Stimulated activated CD8-positive, alpha-beta memory T cell treated with anti-CD3 and anti-CD28 coated beads, Interleukin-7, amount 100 ng/mL, for 48 hours (primary cell): ENCODE measurements around the gene PDE4D.

ENCODE experiments used
- DNase-seq, 2 donors: peaks; one replicate each; pipeline ENCODE4 v3.0.0-alpha.2; 2020; ENCODE audit warnings: low read depth in 1 of 2; ENCODE audit errors: extremely low read depth in 1 of 2

Gene PDE4D

GRCh38 chr5:59840200-59840601, 53.3 kb downstream of the PDE4D start:
- DNase-seq, result no peak

GRCh38 chr5:59838989-59839388, 54.5 kb downstream of the PDE4D start:
- no peak for DNase-seq

- no peak for DNase-seq
These were observed 55.5 kb downstream of the PDE4D start for GRCh38 chr5:59838067-59838466.

- no peak for DNase-seq
These were observed 56.5 kb downstream of the PDE4D start for GRCh38 chr5:59837071-59837470.

- DNase-seq, result no peak
These were observed 57.7 kb downstream of the PDE4D start for GRCh38 chr5:59835800-59836199.

- DNase-seq, result no peak
These were observed 60.1 kb downstream of the PDE4D start for GRCh38 chr5:59833448-59833847.

GRCh38 chr5:59832577-59833301, 60.8 kb downstream of the PDE4D start:
- no peak for DNase-seq

GRCh38 chr5:59831326-59832010, 62.1 kb downstream of the PDE4D start:
- no peak for DNase-seq

- no peak for DNase-seq
These were observed 62.9 kb downstream of the PDE4D start for GRCh38 chr5:59830536-59831200.

- no peak for DNase-seq
These were observed 63.6 kb downstream of the PDE4D start for GRCh38 chr5:59829922-59830321.

GRCh38 chr5:59829386-59829785, 64.1 kb downstream of the PDE4D start:
- no peak for DNase-seq

GRCh38 chr5:59828623-59829022, 64.9 kb downstream of the PDE4D start:
- no peak for DNase-seq

GRCh38 chr5:59826996-59827395, 66.5 kb downstream of the PDE4D start:
- DNase-seq, result no peak

GRCh38 chr5:59823420-59823819, 70.1 kb downstream of the PDE4D start:
- DNase-seq, result no peak

GRCh38 chr5:59819806-59820205, 73.7 kb downstream of the PDE4D start:
- no peak for DNase-seq

- no peak for DNase-seq
These were observed 76.0 kb downstream of the PDE4D start for GRCh38 chr5:59817536-59817935.

- DNase-seq, result no peak
These were observed 76.7 kb downstream of the PDE4D start for GRCh38 chr5:59816654-59817300.

- DNase-seq, result no peak
These were observed 79.0 kb downstream of the PDE4D start for GRCh38 chr5:59814537-59814872.

GRCh38 chr5:59813761-59814536, 79.6 kb downstream of the PDE4D start:
- DNase-seq, result no peak

GRCh38 chr5:59810041-59810440, 83.5 kb downstream of the PDE4D start:
- peak; percentile 25 to 36 for DNase-seq

GRCh38 chr5:59807806-59808205, 85.7 kb downstream of the PDE4D start:
- no peak for DNase-seq
